HG03457 (cell line): ENCODE results near the gene BORCS5.

ENCODE experiments used
- ATAC-seq: cut with Tn5 transposase; IDR thresholded peaks from one replicate; pipeline ENCODE4 v1.9.1; 2021; ENCODE audit warnings: moderate number of reproducible peaks; ENCODE audit not compliant: unreplicated experiment

BORCS5 gene

DNA sequence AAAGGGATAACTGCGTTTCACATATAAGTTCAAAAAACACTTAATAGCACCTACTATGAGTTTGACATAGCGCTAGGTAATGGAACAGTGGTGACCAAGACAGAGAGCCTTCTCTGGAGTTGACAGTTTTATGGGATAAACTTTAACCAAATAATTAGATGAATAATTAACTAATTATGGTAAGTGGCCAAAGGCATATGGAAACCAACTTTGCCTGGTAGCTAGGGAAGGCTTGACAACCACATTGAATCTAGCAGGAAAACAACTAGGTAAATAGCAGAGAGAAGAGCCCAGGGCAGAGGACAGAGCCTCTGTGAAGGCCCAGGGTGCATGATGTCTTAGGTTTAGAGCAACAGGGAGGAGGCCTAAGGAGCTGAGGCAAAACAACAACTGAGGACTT, 153.7 kb downstream of the BORCS5 start:
- no peak for ATAC-seq

DNA sequence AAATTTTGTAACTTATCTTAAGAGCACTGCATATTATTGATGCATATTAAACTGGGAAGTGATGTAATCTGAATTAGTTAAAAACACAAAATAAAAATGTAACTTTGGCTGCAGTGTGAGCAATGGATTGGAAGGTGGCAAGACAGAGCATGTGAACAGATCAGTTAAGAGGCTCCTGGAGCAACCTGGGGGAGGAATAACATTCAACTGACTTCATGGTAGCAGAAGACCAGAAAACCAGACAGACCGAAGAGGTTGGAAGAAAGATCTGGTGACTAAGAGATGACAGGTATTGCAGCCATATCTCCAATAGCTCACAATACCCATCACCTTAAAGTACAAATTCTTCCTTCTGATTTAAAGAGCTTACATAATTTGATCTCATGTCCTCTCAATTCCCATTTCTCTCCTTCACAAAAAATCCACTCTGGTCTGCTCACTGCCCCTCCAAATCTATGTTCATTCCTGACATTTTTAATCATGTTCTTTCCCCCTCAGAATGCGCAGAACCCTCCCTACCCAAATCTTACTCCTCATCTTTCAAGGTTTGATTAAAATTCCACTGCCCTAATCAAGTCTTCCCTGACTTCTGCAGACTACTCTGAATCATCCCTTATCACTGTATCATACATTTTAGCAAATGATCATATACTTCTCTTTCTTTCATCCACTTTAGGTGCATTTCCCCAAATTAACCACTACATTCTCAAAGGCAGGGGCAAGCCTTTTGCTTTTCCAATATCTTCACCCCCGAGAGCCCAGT, 154.3 kb downstream of the BORCS5 start:
- no peak for ATAC-seq

DNA sequence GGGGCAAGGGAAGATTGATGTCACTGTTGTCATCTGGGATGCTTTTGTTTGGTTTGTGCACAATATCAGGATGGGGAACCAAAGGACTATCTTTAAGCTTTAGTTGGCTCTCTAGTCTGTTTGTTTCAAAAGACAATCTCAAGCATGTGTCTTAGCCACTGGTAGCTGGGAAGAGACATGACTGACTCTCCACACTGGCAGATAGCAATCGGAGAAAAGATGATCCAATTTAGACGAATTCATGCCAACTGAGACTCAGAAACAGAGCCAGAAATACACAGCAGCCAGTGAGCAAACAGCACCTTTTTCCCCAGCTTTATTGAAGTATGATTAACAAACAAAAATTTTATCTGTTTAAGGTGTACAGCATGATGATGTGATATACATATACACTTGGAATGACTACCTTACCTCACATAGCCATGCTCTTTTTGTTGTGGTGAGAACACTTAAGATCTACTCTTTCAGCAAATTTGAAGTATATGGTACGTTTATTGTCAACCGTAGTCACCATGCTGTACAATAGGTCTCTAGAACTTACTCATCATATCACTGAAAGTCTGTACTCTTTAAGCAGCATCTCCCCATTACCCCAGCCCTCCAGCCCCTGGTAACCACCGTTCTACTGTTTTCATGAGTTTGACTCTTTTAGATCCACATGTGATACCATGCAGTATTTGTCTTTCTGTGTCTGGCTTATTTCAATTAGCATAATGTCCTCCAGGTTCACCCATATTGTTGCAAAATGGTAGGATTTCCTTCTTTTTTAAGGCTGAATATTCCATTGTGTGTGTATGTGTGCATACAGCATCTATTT, 155.2 kb downstream of the BORCS5 start:
- ATAC-seq: no peak

DNA sequence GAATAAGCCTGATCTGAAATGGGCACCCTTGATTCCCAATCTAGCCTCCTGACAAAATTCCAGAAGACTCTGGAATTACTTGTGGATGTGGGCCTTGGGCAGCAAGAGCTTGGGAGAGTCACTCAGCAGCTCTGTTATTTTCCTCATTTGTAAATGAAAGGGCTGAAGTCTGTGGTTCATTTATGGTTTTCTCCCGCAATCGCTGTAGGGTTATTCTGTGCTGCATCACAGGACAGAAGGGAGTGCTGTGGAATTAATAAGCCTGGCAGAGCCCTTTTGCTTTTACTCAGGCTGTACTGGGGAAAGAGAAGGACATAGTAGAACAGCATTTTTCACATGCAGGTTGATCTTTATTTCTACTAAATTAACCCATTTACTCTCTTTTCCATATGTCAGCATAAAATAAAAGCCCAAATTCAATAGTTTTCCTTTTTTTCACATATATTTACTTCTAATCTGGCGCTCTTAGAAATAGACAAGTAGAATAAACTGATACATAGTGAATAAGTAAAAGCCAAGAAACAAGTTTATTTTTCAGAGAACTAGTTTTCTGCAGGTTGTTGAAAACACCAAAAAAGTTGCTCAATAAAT, 156.6 kb downstream of the BORCS5 start:
- no peak for ATAC-seq

DNA sequence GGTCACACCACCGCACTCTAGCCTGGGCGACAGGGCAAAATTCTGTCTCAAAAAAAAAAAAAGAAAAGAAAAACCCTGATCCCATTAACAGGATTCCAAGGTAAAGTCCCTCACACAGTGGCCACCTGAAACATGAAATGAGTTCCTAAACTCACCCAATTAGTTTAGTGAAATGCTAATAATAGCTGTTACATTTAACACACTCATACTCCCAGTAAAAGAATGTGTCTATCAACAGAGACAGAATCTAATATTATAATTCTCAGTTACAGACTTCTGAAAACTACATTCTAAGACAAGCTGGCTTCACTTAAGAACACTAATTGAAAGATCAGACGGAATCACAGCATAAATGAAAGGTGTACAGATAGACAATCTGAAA, 161.6 kb downstream of the BORCS5 start:
- ATAC-seq: no peak

DNA sequence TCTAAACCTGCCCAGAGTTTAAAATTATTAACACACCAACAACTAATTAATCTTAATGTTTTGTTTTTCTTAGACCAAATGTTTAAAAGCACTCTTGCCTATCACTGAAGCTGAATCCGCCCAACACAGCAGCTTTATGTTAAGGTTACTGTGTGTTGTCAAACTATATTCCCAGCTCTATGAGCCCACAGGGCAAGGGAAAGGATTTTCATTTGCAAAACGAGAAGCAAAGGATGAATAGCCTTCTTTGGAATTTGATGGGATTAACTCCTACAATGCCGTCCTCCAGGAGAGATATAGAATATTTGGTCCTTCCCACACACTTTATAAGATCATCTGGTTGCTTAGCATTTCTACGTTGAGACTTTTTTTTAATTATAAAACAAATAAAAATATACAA, 162.0 kb downstream of the BORCS5 start:
- ATAC-seq: no peak
